ENCODE measurements around the gene PRRC2A.
"Not testable (repeated sequence)": the region's sequence is repeated elsewhere in the genome, so short reads cannot be mapped to it uniquely, and the experiment has no call there.

Gene PRRC2A

GRCh38 chr6:31587791-31588777, 32.4 kb upstream of the PRRC2A start:
- TF ChIP-seq CTCF (conservative IDR thresholded peaks at IDR 0.05): no peak
- no peak overlapping the region for H3K27ac ChIP-seq

GRCh38 chr6:31588871-31589650, 31.5 kb upstream of the PRRC2A start:
- no peak for TF ChIP-seq CTCF (conservative IDR thresholded peaks at IDR 0.05)
- no peak overlapping the region for H3K27ac ChIP-seq

- not testable (repeated sequence) for H3K27ac ChIP-seq
Observed at GRCh38 chr6:31590691-31591090, 29.8 kb upstream of the PRRC2A start.

GRCh38 chr6:31592396-31592771, 28.1 kb upstream of the PRRC2A start:
- H3K27ac ChIP-seq: no peak overlapping the region
- TF ChIP-seq CTCF (conservative IDR thresholded peaks at IDR 0.05): no peak

GRCh38 chr6:31597006-31597405, 23.5 kb upstream of the PRRC2A start:
- no peak overlapping the region for H3K27ac ChIP-seq
- TF ChIP-seq CTCF (conservative IDR thresholded peaks at IDR 0.05): peak; percentile 61

- no peak overlapping the region for H3K27ac ChIP-seq
- no peak for TF ChIP-seq CTCF (conservative IDR thresholded peaks at IDR 0.05)
Observed at GRCh38 chr6:31607317-31607716, 13.2 kb upstream of the PRRC2A start.

- H3K27ac ChIP-seq: peak overlapping the region; percentile 44
- no peak for TF ChIP-seq CTCF (conservative IDR thresholded peaks at IDR 0.05)
Observed at GRCh38 chr6:31609519-31610406, 10.8 kb upstream of the PRRC2A start.

All from VCaP (cell line).